Activated CD4-positive, alpha-beta T cell treated with anti-CD3 and anti-CD28 coated beads, Interleukin-2, amount 50 U/mL, for 48 hours (primary cell): ENCODE data around the gene IDH2.
A peak's percentile ranks its signal among the peaks of the same experiment; 100 is the strongest.
"Not testable (repeated sequence)": the region's sequence is repeated elsewhere in the genome, so short reads cannot be mapped to it uniquely, and the experiment has no call there.

ENCODE experiments used
- DNase-seq, 2 experiments: peaks; one replicate each; pipeline ENCODE4 v3.0.0-alpha.2; 2020

Gene IDH2

GRCh38 chr15:90083419-90083818 lies 18.8 kb downstream of the IDH2 start:
- DNase-seq, result no peak

GRCh38 chr15:90082140-90082715 lies 20.0 kb downstream of the IDH2 start:
- DNase-seq, result no peak

DNA sequence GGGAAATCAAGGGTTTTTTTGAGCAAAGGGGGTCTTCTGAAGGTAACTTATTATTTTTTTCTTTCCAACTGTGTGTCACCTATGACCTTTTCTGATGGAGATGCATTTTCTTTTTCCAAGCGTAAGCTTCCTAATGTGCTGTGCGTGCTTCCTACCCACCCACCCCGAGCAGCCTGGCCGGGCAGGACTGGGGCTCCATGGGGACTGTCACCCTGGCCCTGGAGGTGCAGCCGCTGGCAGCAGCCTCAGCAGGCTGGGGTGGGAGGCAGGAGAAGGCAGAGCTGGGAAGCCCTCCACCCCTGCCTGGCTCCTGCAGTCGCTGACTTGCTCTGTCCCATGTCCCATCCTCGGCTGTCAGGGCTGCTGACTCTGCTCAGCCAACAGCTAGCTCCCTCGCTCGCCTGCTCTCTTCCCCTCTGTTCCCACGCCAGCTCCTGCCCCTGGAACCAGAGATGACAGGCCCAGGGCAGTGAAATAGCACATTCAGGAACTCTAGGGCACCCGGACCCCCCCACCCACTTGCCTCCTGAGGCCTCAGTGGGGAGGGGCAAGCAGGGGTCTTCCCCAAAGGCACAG lies 21.4 kb downstream of the IDH2 start:
- no peak for DNase-seq

- DNase-seq, result no peak
Observed at GRCh38 chr15:90080458-90080755, 21.9 kb downstream of the IDH2 start.

- no peak for DNase-seq
Observed at GRCh38 chr15:90079619-90080457, 22.4 kb downstream of the IDH2 start.

DNA sequence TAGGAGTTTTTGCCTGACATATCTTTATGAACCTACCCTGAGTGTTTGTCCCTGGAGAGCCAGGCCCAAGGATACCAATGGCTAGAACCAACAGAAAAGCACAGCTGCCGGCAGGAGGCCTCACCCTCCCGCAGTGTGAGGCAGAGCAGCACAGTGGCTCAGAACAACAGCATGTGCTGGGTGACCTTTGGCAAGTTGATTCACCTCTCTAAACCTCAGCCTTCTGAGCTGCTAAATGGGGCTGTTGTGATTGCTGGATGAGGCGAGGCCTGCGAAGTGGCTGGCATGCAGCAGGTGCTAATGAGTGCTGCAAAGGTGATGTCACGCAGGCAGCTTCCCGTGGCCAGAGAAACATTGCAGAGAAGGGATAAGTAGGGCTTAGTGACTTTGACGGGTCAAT lies 23.3 kb downstream of the IDH2 start:
- no peak for DNase-seq

DNA sequence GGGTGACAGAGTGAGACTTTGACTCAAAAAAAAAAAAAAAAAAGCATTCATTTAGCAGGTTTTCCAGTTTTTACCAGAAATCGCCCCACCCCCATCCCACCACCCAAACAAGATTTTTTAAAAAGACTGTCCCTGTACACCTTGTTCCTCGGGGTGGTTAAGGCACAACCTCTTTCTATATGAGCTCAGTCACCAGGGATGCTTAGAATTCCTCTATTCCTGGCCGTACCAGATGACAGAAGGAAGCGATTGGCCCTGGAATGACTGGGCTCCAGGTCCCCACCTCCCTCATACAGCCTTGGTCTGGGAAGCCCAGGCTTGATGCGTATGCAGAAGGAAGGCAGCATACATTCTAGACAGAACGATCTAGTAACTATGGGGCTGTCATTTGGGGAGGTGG lies 25.6 kb downstream of the IDH2 start:
- DNase-seq, result no peak

GRCh38 chr15:90075420-90076289 lies 26.6 kb downstream of the IDH2 start:
- peak; percentile 41 to 63 for DNase-seq

GRCh38 chr15:90074916-90075315 lies 27.4 kb downstream of the IDH2 start:
- DNase-seq, result no peak

- no peak for DNase-seq
Observed at GRCh38 chr15:90074023-90074422, 28.2 kb downstream of the IDH2 start.

GRCh38 chr15:90072978-90073640 lies 29.2 kb downstream of the IDH2 start:
- no peak for DNase-seq

GRCh38 chr15:90071220-90071807 lies 31.0 kb downstream of the IDH2 start:
- peak; percentile 80 to 84 for DNase-seq

GRCh38 chr15:90070623-90071022 lies 31.6 kb downstream of the IDH2 start:
- DNase-seq, result not testable (repeated sequence)

DNA sequence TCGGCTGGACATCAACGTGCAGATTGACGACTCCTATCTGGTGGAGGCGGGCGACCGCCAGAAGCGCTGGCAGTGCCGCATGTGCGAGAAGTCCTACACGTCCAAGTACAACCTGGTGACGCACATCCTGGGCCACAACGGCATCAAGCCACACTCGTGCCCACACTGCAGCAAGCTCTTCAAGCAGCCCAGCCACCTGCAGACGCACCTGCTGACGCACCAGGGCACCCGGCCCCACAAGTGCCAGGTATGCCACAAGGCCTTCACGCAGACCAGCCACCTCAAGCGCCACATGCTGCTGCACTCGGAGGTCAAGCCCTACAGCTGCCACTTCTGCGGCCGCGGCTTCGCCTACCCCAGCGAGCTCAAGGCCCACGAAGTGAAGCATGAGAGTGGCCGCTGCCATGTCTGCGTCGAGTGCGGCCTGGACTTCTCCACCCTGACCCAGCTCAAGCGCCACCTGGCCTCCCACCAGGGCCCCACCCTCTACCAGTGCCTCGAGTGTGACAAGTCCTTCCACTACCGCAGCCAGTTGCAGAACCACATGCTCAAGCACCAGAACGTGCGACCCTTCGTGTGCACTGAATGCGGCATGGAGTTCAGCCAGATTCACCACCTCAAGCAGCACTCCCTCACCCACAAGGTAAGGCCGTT lies 34.2 kb downstream of the IDH2 start:
- DNase-seq, result no peak

- no peak for DNase-seq
Observed at GRCh38 chr15:90067181-90067952, 34.9 kb downstream of the IDH2 start.

GRCh38 chr15:90065682-90066049 lies 36.6 kb downstream of the IDH2 start:
- DNase-seq, result no peak

DNA sequence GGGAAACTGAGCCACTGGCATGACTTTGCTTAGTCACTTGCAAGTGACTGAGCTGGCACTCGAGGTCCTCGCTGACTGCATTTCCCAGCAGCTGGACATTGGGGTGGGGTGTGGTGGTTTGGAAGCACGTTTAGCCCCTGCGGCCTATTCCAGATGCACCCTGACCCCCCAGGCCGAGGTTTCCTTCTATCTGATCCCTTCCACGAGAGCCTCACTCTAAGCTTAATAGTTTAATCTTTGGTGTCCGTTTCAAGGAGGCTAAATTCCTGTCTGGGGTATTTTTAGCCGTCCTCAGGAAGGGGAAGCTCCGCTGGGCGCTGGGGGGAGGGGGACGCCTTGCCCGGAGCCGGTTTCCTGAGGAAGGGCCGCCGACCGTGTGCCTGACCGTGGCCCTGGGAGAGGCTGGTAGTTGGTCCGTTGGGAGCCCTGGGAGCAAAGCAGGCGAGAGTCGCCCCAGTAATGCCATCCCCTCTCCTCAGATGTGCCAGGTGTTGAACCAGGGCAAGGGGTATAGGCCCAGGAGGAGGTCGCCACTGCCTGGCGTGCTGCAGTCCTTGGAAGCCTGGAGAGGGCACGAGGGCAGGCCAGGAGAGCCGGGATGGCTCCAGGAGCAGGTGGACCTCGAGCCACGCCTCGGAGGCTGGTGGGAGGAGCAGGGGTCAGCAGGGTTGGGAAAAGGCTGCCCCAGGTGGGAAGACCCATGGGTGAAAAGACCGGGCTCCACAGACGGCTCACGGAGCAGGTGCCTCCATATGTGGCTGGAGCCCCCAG lies 37.2 kb downstream of the IDH2 start:
- no peak for DNase-seq

DNA sequence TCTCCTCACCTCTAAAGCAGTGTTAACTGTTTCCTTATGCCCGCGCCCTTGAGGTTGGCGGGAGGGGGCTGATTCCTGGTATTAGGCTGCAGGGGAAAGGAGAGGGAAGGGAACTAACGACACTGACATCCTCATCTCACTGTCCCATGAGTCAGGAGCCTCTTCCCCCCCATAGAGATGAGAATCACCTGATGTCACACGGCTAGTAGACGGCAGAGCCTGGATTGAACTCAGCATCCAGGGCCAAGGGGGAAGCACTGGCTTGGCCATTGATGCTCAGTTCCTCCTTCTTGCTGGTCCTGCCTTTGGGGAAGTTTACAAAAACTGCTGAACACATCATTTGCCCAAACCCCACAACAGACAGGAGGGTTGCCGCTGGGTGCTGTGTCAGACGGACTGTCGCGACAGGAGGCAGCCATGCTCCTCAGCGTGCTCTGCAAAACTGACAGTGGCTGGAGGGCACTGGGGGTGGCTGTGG lies 38.5 kb downstream of the IDH2 start:
- DNase-seq, result no peak

DNA sequence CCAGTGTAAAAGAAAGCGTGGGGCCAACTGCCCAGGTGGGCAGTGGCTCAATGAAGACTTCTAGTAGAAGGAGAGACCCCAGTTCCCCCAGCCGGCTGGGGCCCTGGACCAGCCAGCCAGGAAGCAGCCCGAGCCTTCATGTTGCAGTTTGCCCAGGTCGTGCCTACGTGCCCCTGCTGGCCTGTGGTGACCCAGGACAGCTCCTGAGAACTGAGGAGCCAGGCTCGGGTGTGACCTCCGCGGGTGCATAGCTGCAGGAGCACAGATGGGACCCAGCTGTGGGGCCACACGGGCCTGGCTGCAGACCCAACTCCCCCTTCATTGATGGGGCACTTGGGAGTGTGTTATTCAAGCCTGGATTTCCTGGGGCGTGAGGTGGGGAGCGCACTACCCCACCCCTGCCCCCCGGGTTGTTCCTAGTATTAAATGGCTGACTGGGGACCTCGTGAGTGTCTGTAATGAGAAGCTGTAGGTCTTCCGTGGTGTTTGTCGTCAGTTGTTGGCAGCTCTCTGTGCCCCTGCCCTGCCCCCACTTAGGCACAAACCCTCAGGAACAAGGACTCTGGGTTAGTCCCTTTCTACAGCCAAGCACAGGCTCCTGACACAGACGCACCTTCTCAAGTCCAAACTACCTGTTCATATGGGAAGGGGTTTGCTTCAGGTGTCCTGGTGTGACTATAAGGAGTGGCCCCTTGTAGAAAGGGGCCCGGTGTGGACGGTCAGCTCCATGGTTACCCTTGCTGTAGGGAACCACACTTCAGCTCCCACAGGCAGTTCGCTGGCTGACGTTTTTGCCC lies 39.1 kb downstream of the IDH2 start:
- DNase-seq, result no peak
